HEK293 (cell line): ENCODE data around the gene HSPA4.

Experiments
- CTCF ChIA-PET: fragments of 350-600 bp; formaldehyde crosslinking; extraction: SDS; loops from one replicate; lab custom pipeline; 2021; ENCODE audit warnings: antibody characterized with exemption; lab: Yijun Ruan, JAX
- POLR2A ChIA-PET: fragments of 300-600 bp; formaldehyde crosslinking; extraction: SDS; loops from one replicate; lab custom pipeline; 2020; ENCODE audit warnings: antibody characterized with exemption, inconsistent platforms; lab: Yijun Ruan, JAX
- H3K27ac ChIP-seq: fragments of 200-500 bp; sonication (Bioruptor generic); 2 replicates; pipeline ENCODE4 v1.5.1; 2014; ENCODE audit warnings: low read depth, low read length, control low read depth, inconsistent platforms; ENCODE audit errors: extremely low read depth
- H3K36me3 ChIP-seq, 2 experiments: fragments of 200-500 bp in 1 of 2; sonication (Bioruptor generic) in 1 of 2; 1 replicate in 1 of 2; 2 replicates in 1 of 2; pipeline ENCODE4 v1.5.1; 2014 to 2017; ENCODE audit warnings: inconsistent platforms in 2 of 2, low read length in 2 of 2; ENCODE audit not compliant: control insufficient read depth in 2 of 2, insufficient read depth in 1 of 2
- H3K4me1 ChIP-seq: fragments of 200-500 bp; sonication (Bioruptor generic); 2 replicates; pipeline ENCODE4 v1.5.1; 2014; ENCODE audit warnings: mild to moderate bottlenecking, low read length, inconsistent platforms; ENCODE audit not compliant: control insufficient read depth, insufficient read depth
- H3K4me3 ChIP-seq: 2 replicates; pipeline ENCODE4 v1.5.1; 2011; ENCODE audit warnings: low read depth, mild to moderate bottlenecking, control low read depth, low read length, moderate library complexity
- H3K9me3 ChIP-seq: fragments of 200-500 bp; sonication (Bioruptor generic); 2 replicates; pipeline ENCODE4 v1.5.1; 2014; ENCODE audit warnings: low read depth, low read length, inconsistent platforms; ENCODE audit not compliant: control insufficient read depth, insufficient read depth
- BCL11B ChIP-seq: fragments of 450-650 bp; formaldehyde crosslinking; IDR thresholded peaks from 2 replicates; pipeline ENCODE4 v1.5.1; 2016; ENCODE audit warnings: low read depth, missing biosample characterization, missing genetic modification characterization
- FEZF1 ChIP-seq: fragments of 450-650 bp; formaldehyde crosslinking; IDR thresholded peaks from 2 replicates; pipeline ENCODE4 v1.5.1; 2016; ENCODE audit warnings: missing biosample characterization, missing genetic modification characterization
- GLI4 ChIP-seq: fragments of 450-650 bp; formaldehyde crosslinking; IDR thresholded peaks from 2 replicates; pipeline ENCODE4 v1.5.1; 2016; ENCODE audit warnings: missing biosample characterization, missing genetic modification characterization
- RBAK ChIP-seq: fragments of 450-650 bp; formaldehyde crosslinking; IDR thresholded peaks from 2 replicates; pipeline ENCODE4 v1.5.1; 2016; ENCODE audit warnings: missing biosample characterization, missing genetic modification characterization
- SCRT2 ChIP-seq: fragments of 450-650 bp; formaldehyde crosslinking; IDR thresholded peaks from 2 replicates; pipeline ENCODE4 v1.5.1; 2016; ENCODE audit warnings: missing biosample characterization, missing genetic modification characterization
- SP3 ChIP-seq: fragments of 450-650 bp; formaldehyde crosslinking; IDR thresholded peaks from 2 replicates; pipeline ENCODE4 v1.5.1; 2016; ENCODE audit warnings: missing biosample characterization, missing genetic modification characterization
- YY2 ChIP-seq: fragments of 450-650 bp; formaldehyde crosslinking; IDR thresholded peaks from 2 replicates; pipeline ENCODE4 v1.5.1; 2016; ENCODE audit warnings: missing biosample characterization, missing genetic modification characterization
- ZBTB48 ChIP-seq: fragments of 450-650 bp; formaldehyde crosslinking; IDR thresholded peaks from 2 replicates; pipeline ENCODE4 v1.5.1; 2016; ENCODE audit warnings: missing biosample characterization, missing genetic modification characterization
- ZBTB7A ChIP-seq: fragments of 450-650 bp; formaldehyde crosslinking; IDR thresholded peaks from 2 replicates; pipeline ENCODE4 v1.5.1; 2016; ENCODE audit warnings: low read depth, missing biosample characterization, missing genetic modification characterization
- ZNF138 ChIP-seq: fragments of 450-650 bp; formaldehyde crosslinking; IDR thresholded peaks from 2 replicates; pipeline ENCODE4 v1.5.1; 2016; ENCODE audit warnings: missing biosample characterization, missing genetic modification characterization, borderline replicate concordance
- ZNF140 ChIP-seq: fragments of 450-650 bp; formaldehyde crosslinking; IDR thresholded peaks from 2 replicates; pipeline ENCODE4 v1.5.1; 2016; ENCODE audit warnings: missing biosample characterization, missing genetic modification characterization
- ZNF223 ChIP-seq: fragments of 450-650 bp; formaldehyde crosslinking; IDR thresholded peaks from 2 replicates; pipeline ENCODE4 v1.5.1; 2016; ENCODE audit warnings: missing biosample characterization, missing genetic modification characterization
- ZNF23 ChIP-seq: fragments of 450-650 bp; formaldehyde crosslinking; IDR thresholded peaks from 2 replicates; pipeline ENCODE4 v1.5.1; 2016; ENCODE audit warnings: missing biosample characterization, missing genetic modification characterization, borderline replicate concordance
- ZNF335 ChIP-seq: fragments of 450-650 bp; formaldehyde crosslinking; conservative IDR thresholded peaks from 2 replicates; pipeline ENCODE4 v1.5.1; 2016; ENCODE audit warnings: missing biosample characterization, missing genetic modification characterization
- ZNF76 ChIP-seq: fragments of 450-650 bp; formaldehyde crosslinking; IDR thresholded peaks from 2 replicates; pipeline ENCODE4; 2016; ENCODE audit warnings: low read depth, missing biosample characterization, missing genetic modification characterization, borderline replicate concordance
- TF ChIP-seq, protein P1 (sequence below): fragments of 450-650 bp; formaldehyde crosslinking; IDR thresholded peaks from 2 replicates; pipeline ENCODE4 v1.5.1; 2016; ENCODE audit warnings: missing biosample characterization, missing genetic modification characterization
- TF ChIP-seq, protein P2 (sequence below): fragments of 450-650 bp; formaldehyde crosslinking; IDR thresholded peaks from 2 replicates; pipeline ENCODE4 v1.5.1; 2016; ENCODE audit warnings: missing biosample characterization, missing genetic modification characterization
- TF ChIP-seq, protein P3 (sequence below): fragments of 450-650 bp; formaldehyde crosslinking; IDR thresholded peaks from 2 replicates; pipeline ENCODE4 v1.5.1; 2016; ENCODE audit warnings: missing biosample characterization, missing genetic modification characterization
- TF ChIP-seq, protein P4 (sequence below): fragments of 450-650 bp; formaldehyde crosslinking; IDR thresholded peaks from 2 replicates; pipeline ENCODE4 v1.5.1; 2016; ENCODE audit warnings: missing biosample characterization, missing genetic modification characterization
- TF ChIP-seq, protein P5 (sequence below): fragments of 450-650 bp; formaldehyde crosslinking; IDR thresholded peaks from 2 replicates; pipeline ENCODE4 v1.5.1; 2016; ENCODE audit warnings: missing biosample characterization, missing genetic modification characterization

HSPA4 gene

DNA sequence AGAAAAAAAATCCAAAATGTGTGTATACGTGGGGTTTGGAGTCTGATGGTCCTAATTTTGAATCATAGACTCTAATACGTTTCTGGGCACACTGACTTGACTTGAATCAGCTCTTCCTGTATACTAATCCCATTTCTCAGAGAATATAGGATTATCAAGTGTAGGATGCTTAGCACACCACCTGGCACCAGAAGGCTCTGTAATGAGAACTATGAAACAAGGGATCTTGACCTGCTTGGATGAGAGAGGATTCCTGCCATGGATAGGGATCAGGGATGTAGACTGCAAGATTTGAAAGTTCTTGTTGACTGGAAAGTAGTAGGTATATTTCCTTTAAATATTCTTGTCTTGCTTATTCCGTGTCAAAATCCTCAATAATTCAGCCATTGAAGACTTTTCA, 7.8 kb downstream of the HSPA4 start:
- Histone ChIP-seq H3K4me1 (peaks cover 8% of the 10 kb centered on the region), H3K4me3 (no peak overlapping the region), H3K27ac (no peak overlapping the region), H3K36me3 (peaks cover 0 to 1% of the 10 kb centered on the region in 2 experiments; a peak in 2 of 3 replicates), H3K9me3 (no peaks in the 10 kb centered on the region)
- TF ChIP-seq, protein P1, sequence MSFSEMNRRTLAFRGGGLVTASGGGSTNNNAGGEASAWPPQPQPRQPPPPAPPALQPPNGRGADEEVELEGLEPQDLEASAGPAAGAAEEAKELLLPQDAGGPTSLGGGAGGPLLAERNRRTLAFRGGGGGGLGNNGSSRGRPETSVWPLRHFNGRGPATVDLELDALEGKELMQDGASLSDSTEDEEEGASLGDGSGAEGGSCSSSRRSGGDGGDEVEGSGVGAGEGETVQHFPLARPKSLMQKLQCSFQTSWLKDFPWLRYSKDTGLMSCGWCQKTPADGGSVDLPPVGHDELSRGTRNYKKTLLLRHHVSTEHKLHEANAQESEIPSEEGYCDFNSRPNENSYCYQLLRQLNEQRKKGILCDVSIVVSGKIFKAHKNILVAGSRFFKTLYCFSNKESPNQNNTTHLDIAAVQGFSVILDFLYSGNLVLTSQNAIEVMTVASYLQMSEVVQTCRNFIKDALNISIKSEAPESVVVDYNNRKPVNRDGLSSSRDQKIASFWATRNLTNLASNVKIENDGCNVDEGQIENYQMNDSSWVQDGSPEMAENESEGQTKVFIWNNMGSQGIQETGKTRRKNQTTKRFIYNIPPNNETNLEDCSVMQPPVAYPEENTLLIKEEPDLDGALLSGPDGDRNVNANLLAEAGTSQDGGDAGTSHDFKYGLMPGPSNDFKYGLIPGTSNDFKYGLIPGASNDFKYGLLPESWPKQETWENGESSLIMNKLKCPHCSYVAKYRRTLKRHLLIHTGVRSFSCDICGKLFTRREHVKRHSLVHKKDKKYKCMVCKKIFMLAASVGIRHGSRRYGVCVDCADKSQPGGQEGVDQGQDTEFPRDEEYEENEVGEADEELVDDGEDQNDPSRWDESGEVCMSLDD (tag by site-specific recombination), result no peak
- TF ChIP-seq ZNF23 (tag by site-specific recombination), result no peak
- TF ChIP-seq, protein P2, sequence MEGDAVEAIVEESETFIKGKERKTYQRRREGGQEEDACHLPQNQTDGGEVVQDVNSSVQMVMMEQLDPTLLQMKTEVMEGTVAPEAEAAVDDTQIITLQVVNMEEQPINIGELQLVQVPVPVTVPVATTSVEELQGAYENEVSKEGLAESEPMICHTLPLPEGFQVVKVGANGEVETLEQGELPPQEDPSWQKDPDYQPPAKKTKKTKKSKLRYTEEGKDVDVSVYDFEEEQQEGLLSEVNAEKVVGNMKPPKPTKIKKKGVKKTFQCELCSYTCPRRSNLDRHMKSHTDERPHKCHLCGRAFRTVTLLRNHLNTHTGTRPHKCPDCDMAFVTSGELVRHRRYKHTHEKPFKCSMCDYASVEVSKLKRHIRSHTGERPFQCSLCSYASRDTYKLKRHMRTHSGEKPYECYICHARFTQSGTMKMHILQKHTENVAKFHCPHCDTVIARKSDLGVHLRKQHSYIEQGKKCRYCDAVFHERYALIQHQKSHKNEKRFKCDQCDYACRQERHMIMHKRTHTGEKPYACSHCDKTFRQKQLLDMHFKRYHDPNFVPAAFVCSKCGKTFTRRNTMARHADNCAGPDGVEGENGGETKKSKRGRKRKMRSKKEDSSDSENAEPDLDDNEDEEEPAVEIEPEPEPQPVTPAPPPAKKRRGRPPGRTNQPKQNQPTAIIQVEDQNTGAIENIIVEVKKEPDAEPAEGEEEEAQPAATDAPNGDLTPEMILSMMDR (tag by site-specific recombination), result no peak
- no peak for TF ChIP-seq ZNF140 (tag by site-specific recombination)
- TF ChIP-seq, protein P3, sequence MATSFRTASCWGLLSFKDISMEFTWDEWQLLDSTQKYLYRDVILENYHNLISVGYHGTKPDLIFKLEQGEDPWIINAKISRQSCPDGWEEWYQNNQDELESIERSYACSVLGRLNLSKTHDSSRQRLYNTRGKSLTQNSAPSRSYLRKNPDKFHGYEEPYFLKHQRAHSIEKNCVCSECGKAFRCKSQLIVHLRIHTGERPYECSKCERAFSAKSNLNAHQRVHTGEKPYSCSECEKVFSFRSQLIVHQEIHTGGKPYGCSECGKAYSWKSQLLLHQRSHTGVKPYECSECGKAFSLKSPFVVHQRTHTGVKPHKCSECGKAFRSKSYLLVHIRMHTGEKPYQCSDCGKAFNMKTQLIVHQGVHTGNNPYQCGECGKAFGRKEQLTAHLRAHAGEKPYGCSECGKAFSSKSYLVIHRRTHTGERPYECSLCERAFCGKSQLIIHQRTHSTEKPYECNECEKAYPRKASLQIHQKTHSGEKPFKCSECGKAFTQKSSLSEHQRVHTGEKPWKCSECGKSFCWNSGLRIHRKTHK (tag by site-specific recombination), result no peak
- TF ChIP-seq ZBTB48 (tag by site-specific recombination), result no peak
- TF ChIP-seq ZBTB7A (tag by site-specific recombination), result no peak
- no peak for TF ChIP-seq SP3 (tag by site-specific recombination)
- no peak for TF ChIP-seq RBAK (tag by site-specific recombination)
- no peak for TF ChIP-seq SCRT2
- no peak for TF ChIP-seq ZNF138
- TF ChIP-seq, protein P4, sequence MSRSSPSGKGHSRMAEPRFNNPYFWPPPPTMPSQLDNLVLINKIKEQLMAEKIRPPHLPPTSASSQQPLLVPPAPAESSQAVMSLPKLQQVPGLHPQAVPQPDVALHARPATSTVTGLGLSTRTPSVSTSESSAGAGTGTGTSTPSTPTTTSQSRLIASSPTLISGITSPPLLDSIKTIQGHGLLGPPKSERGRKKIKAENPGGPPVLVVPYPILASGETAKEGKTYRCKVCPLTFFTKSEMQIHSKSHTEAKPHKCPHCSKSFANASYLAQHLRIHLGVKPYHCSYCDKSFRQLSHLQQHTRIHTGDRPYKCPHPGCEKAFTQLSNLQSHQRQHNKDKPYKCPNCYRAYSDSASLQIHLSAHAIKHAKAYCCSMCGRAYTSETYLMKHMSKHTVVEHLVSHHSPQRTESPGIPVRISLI (tag by site-specific recombination), result no peak
- no peak for TF ChIP-seq GLI4
- ChIA-PET CTCF (no interaction called here), POLR2A (no interaction called here)

DNA sequence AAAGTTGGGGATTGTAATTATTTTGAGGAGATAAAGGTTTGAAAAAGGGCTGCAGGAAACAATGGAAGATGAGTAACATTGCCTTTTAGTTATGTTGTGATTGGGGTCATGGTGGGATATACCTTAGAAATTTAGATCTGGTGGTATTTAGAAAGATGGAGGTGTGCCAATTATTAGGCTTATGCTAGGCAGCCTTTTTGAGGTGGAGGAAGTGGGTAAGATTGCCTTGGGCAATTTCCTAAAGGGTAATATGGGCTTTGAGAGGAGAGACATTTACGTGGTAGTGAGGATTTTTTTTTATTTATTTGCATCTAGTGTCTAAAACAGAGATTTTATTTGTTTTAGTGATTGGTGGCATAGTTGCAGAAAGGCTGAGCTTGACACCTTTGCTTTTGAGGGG, 10.5 kb downstream of the HSPA4 start:
- ChIA-PET POLR2A (no interaction called here), CTCF (interaction anchor here (0.7 to 1.4 kb wide), 2 partner anchors 9 to 536 kb away, joined by 3 to 4 read pairs; no protein-coding TSS in a partner anchor)
- H3K9me3 ChIP-seq, result no peaks in the 10 kb centered on the region
- H3K36me3 ChIP-seq, result peaks cover 19 to 27% of the 10 kb centered on the region in 2 experiments
- H3K27ac ChIP-seq, result peak overlapping the region; percentile 31; the same call in 1 of the 2 replicates
- H3K4me3 ChIP-seq, result no peak overlapping the region
- H3K4me1 ChIP-seq, result peaks cover 8% of the 10 kb centered on the region
- no peak for TF ChIP-seq ZNF23 (tag by site-specific recombination)
- no peak for TF ChIP-seq ZNF76 (tag by site-specific recombination)
- TF ChIP-seq ZNF223 (tag by site-specific recombination), result no peak
- TF ChIP-seq BCL11B (tag by site-specific recombination), result no peak
- TF ChIP-seq YY2, result no peak
- 0 out of 2 replicates have a peak, but pooled peaks have one; percentile 20 for TF ChIP-seq FEZF1 (tag by site-specific recombination)
- TF ChIP-seq, protein P5, sequence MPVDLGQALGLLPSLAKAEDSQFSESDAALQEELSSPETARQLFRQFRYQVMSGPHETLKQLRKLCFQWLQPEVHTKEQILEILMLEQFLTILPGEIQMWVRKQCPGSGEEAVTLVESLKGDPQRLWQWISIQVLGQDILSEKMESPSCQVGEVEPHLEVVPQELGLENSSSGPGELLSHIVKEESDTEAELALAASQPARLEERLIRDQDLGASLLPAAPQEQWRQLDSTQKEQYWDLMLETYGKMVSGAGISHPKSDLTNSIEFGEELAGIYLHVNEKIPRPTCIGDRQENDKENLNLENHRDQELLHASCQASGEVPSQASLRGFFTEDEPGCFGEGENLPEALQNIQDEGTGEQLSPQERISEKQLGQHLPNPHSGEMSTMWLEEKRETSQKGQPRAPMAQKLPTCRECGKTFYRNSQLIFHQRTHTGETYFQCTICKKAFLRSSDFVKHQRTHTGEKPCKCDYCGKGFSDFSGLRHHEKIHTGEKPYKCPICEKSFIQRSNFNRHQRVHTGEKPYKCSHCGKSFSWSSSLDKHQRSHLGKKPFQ (tag by site-specific recombination), result no peak
- 0 out of 2 replicates have a peak, but pooled peaks have one; percentile 14 for TF ChIP-seq ZNF140 (tag by site-specific recombination)
- TF ChIP-seq ZNF335 (tag by site-specific recombination), result 0 out of 2 replicates have a peak, but pooled peaks have one; percentile 11
